Measurements from ENCODE around the gene SNX9. TPM values are rescaled to one million over a fixed set of nuclear protein-coding genes. Genes with fewer than 3 reads are reported as not detected.
A peak's percentile ranks its signal among the peaks of the same experiment; 100 is the strongest.

SNX9 gene
- polyA plus RNA-seq, 1 donor (not counting 4 experiments of a cell fraction or from before 2014, with no cell fraction given), result 37.8 TPM

DNA sequence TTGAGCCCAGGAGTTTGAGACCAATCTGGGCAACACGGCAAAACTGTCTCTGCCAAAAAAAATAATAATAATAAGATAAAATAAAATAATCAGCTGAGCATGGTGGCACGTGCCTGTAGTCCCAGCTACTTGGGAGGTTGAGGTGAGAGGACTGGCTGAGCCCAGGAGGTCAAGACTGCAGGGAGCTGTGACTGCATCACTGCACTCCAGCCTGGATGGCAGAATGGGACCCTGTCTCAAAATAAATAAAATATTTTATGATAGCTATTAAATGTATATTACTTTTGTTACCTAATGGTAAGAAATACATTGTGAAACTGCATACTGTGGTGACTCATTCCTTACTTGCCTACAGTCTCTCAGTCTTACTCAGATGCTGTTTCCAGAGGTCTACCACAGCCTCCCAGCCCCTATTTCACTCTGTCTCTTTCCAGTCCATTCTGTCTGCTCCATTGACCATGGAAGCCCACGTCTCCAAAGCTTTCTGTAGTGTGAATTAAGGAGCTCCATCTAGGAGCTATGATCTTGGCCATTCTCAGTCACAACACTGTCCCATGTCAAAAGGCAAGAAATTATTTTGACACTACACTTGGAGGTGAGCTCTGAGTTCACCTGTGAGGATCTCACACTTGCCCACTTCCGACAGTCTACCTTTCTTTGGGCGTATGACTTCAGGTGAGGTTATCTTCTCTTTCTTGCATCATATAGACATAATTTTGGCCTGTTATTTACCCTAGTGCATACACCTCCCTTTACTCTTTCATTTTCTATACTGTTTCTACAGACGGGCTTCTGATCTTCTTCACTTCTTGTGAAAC lies 22.4 kb upstream of the SNX9 start:
- peaks cover 10% of the 10 kb centered on the region for H3K4me1 ChIP-seq (ENCODE audit: control insufficient read depth, extremely low read depth, insufficient read depth, low read length)
- FAIRE-seq (peak; percentile 68), DNase-seq (ENCODE audit: low read depth, low spot score) (no peak)
- no peaks in the 10 kb centered on the region for H3K79me2 ChIP-seq (ENCODE audit: control insufficient read depth, insufficient read depth, low read length)
- H3K27ac ChIP-seq (ENCODE audit: control insufficient read depth, insufficient read depth, low read length), result no peak overlapping the region
- H2AFZ ChIP-seq (ENCODE audit: control insufficient read depth, low read length), result no peak overlapping the region
- no peaks in the 10 kb centered on the region for H3K36me3 ChIP-seq (ENCODE audit: control insufficient read depth in 2 of 2, extremely low read depth in 1 of 2, insufficient read depth in 2 of 2, low read length in 2 of 2)
- H3K4me3 ChIP-seq (ENCODE audit: control insufficient read depth in 2 of 3, extremely low read depth in 1 of 3, insufficient read depth in 2 of 3, low read depth in 1 of 3, low read length in 3 of 3), result no peak overlapping the region
- H3K9me1 ChIP-seq (ENCODE audit: control insufficient read depth, extremely low read depth, insufficient read depth, low read length), result no peaks in the 10 kb centered on the region
- H3K4me2 ChIP-seq (ENCODE audit: control insufficient read depth, extremely low read depth, insufficient read depth, low read depth, low read length), result peak overlapping the region; percentile 31
- no peaks in the 10 kb centered on the region for H4K20me1 ChIP-seq (ENCODE audit: control insufficient read depth, extremely low read depth, insufficient read depth, low read length)
- dilution Hi-C loops (cut with MboI; ENCODE audit: extremely low pct_ligation_motif_present, low sequenced_read_pairs), result no loop called here
- no peak for TF ChIP-seq EZH2 (IDR thresholded peaks at IDR 0.05; ENCODE audit: low read length)
- TF ChIP-seq, protein P1, sequence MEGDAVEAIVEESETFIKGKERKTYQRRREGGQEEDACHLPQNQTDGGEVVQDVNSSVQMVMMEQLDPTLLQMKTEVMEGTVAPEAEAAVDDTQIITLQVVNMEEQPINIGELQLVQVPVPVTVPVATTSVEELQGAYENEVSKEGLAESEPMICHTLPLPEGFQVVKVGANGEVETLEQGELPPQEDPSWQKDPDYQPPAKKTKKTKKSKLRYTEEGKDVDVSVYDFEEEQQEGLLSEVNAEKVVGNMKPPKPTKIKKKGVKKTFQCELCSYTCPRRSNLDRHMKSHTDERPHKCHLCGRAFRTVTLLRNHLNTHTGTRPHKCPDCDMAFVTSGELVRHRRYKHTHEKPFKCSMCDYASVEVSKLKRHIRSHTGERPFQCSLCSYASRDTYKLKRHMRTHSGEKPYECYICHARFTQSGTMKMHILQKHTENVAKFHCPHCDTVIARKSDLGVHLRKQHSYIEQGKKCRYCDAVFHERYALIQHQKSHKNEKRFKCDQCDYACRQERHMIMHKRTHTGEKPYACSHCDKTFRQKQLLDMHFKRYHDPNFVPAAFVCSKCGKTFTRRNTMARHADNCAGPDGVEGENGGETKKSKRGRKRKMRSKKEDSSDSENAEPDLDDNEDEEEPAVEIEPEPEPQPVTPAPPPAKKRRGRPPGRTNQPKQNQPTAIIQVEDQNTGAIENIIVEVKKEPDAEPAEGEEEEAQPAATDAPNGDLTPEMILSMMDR (optimal IDR thresholded peaks at IDR 0.05 in 1 of 3, IDR thresholded peaks at IDR 0.05 in 1 of 3, conservative IDR thresholded peaks at IDR 0.05 in 1 of 3; ENCODE audit: extremely low read depth in 1 of 3, insufficient read depth in 2 of 3, low read length in 3 of 3), result no peak
- no peaks in the 10 kb centered on the region for H3K9me3 ChIP-seq (ENCODE audit: control insufficient read depth, low read depth, low read length)
- H3K27me3 ChIP-seq (ENCODE audit: control insufficient read depth, extremely low read depth, insufficient read depth, low read length), result no peaks in the 10 kb centered on the region
- H3K9ac ChIP-seq (ENCODE audit: control insufficient read depth, extremely low read depth, insufficient read depth, low read length), result no peak overlapping the region

- no peak overlapping the region for H2AFZ ChIP-seq (ENCODE audit: control insufficient read depth, low read length)
- dilution Hi-C loops (cut with MboI; ENCODE audit: extremely low pct_ligation_motif_present, low sequenced_read_pairs), result no loop called here
- DNase-seq (ENCODE audit: low read depth, low spot score) (no peak), FAIRE-seq (no peak)
- H4K20me1 ChIP-seq (ENCODE audit: control insufficient read depth, extremely low read depth, insufficient read depth, low read length), result no peaks in the 10 kb centered on the region
- H3K27ac ChIP-seq (ENCODE audit: control insufficient read depth, insufficient read depth, low read length), result no peak overlapping the region
- peaks cover 3% of the 10 kb centered on the region for H3K9me3 ChIP-seq (ENCODE audit: control insufficient read depth, low read depth, low read length)
- H3K79me2 ChIP-seq (ENCODE audit: control insufficient read depth, insufficient read depth, low read length), result no peaks in the 10 kb centered on the region
- H3K4me2 ChIP-seq (ENCODE audit: control insufficient read depth, extremely low read depth, insufficient read depth, low read depth, low read length), result no peak overlapping the region
- H3K4me1 ChIP-seq (ENCODE audit: control insufficient read depth, extremely low read depth, insufficient read depth, low read length), result peaks cover 13% of the 10 kb centered on the region
- H3K36me3 ChIP-seq (ENCODE audit: control insufficient read depth in 2 of 2, extremely low read depth in 1 of 2, insufficient read depth in 2 of 2, low read length in 2 of 2), result no peaks in the 10 kb centered on the region
- no peak overlapping the region for H3K4me3 ChIP-seq (ENCODE audit: control insufficient read depth in 2 of 3, extremely low read depth in 1 of 3, insufficient read depth in 2 of 3, low read depth in 1 of 3, low read length in 3 of 3)
- H3K27me3 ChIP-seq (ENCODE audit: control insufficient read depth, extremely low read depth, insufficient read depth, low read length), result no peaks in the 10 kb centered on the region
- no peak overlapping the region for H3K9ac ChIP-seq (ENCODE audit: control insufficient read depth, extremely low read depth, insufficient read depth, low read length)
- no peaks in the 10 kb centered on the region for H3K9me1 ChIP-seq (ENCODE audit: control insufficient read depth, extremely low read depth, insufficient read depth, low read length)
- TF ChIP-seq EZH2 (IDR thresholded peaks at IDR 0.05; ENCODE audit: low read length), result no peak
- TF ChIP-seq, protein P1 (optimal IDR thresholded peaks at IDR 0.05 in 1 of 3, IDR thresholded peaks at IDR 0.05 in 1 of 3, conservative IDR thresholded peaks at IDR 0.05 in 1 of 3; ENCODE audit: extremely low read depth in 1 of 3, insufficient read depth in 2 of 3, low read length in 3 of 3), result no peak
These were observed 18.4 kb upstream of the SNX9 start for GRCh38 chr6:157804448-157805327.
